Measurements from ENCODE around the gene COL15A1. TPM values are rescaled to one million over a fixed set of nuclear protein-coding genes. Genes with fewer than 3 reads are reported as not detected.

Gene COL15A1
- total RNA-seq, 1 experiment from 2014 or later: 0.22 TPM

DNA sequence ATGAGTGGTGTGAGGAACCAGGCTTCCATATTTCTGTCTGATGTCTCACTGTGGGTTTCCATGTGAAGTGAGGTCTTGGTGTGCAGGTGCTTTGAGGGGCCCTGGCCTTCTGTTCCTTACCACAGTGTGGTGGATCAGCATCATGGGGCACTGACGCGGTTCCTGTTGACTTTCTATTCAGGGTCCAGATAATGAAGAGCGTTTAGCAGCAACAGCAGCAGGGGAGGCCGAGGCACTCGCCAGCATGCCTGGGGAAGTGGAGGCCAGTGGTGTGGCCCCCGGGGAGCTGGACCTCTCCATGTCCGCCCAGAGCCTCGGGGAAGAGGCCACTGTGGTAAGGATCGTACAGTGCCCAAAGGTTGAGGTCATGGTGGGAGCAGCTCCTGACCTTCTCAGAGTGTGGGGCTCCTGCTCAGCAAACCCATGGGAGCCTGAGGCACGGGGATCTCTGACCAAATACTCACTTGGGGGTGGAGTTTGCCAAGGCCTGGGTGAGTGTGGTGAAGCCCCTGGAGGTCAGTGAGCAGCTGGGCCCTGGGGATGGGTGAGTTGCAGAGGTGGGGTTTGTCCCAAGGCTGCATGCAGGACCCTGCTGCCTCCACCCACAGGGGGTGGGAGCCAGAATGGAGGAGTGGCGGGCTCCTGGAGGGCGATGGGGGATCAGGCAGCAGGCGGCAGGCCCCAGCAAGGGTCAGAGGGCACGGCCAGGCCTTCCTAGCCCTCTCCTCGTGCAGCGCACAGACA lies 61.2 kb downstream of the COL15A1 start (continued):
- TF ChIP-seq GABPB1 (CRISPR knock-in tag; IDR thresholded peaks at IDR 0.05) (no peak), NR2C2 (CRISPR knock-in tag; IDR thresholded peaks at IDR 0.05) (no peak), ESRRA (CRISPR knock-in tag; IDR thresholded peaks at IDR 0.05; ENCODE audit: borderline replicate concordance) (no peak)
- TF ChIP-seq, protein P1, sequence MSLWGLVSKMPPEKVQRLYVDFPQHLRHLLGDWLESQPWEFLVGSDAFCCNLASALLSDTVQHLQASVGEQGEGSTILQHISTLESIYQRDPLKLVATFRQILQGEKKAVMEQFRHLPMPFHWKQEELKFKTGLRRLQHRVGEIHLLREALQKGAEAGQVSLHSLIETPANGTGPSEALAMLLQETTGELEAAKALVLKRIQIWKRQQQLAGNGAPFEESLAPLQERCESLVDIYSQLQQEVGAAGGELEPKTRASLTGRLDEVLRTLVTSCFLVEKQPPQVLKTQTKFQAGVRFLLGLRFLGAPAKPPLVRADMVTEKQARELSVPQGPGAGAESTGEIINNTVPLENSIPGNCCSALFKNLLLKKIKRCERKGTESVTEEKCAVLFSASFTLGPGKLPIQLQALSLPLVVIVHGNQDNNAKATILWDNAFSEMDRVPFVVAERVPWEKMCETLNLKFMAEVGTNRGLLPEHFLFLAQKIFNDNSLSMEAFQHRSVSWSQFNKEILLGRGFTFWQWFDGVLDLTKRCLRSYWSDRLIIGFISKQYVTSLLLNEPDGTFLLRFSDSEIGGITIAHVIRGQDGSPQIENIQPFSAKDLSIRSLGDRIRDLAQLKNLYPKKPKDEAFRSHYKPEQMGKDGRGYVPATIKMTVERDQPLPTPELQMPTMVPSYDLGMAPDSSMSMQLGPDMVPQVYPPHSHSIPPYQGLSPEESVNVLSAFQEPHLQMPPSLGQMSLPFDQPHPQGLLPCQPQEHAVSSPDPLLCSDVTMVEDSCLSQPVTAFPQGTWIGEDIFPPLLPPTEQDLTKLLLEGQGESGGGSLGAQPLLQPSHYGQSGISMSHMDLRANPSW (CRISPR knock-in tag; conservative IDR thresholded peaks at IDR 0.05; ENCODE audit: low read depth): no peak

DNA sequence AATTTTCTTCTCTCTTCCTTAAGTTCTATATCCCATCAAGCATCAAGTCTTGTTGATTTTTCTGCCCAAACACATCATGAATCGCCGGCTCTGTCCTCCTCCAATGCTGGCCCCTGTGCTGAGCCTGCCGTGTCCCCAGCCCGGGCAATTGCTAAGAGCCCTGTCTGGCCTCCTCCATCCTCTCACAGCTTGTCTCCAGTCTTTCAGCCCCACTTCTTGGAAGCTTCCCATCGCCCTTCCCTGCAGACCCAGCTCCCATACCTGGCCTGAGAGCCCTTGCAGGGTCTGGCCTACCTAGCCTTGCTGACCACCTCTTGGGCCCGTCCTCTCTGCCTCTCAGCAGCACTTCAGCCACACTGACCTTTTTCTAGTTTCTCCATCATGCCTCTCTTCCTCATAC lies 61.9 kb downstream of the COL15A1 start:
- ChIA-PET POLR2A (no interaction called here), CTCF (interaction anchor here (1.1 kb wide), 1 partner anchor 135 kb away, joined by 3 read pairs; no protein-coding TSS in a partner anchor)
- ATAC-seq (no peak), DNase-seq (ENCODE audit: low spot score) (no peak)
- TF ChIP-seq, protein P2, sequence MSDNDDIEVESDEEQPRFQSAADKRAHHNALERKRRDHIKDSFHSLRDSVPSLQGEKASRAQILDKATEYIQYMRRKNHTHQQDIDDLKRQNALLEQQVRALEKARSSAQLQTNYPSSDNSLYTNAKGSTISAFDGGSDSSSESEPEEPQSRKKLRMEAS (CRISPR knock-in tag; IDR thresholded peaks at IDR 0.05): no peak
- no peak for TF ChIP-seq SMAD3 (CRISPR knock-in tag; IDR thresholded peaks at IDR 0.05; ENCODE audit: borderline replicate concordance)
- no peak for TF ChIP-seq ZNF219 (CRISPR knock-in tag; IDR thresholded peaks at IDR 0.05; ENCODE audit: borderline replicate concordance)
- TF ChIP-seq ESRRA (CRISPR knock-in tag; IDR thresholded peaks at IDR 0.05; ENCODE audit: borderline replicate concordance): no peak
- no peak overlapping the region for H3K27ac Mint-ChIP-seq
- peaks cover 22% of the 10 kb centered on the region for H3K36me3 Mint-ChIP-seq
- H3K27me3 Mint-ChIP-seq (ENCODE audit: low read depth): peaks cover 12% of the 10 kb centered on the region
- H3K4me3 Mint-ChIP-seq: no peak overlapping the region
- H3K9me3 Mint-ChIP-seq: peaks cover 50% of the 10 kb centered on the region
- peaks cover 15% of the 10 kb centered on the region for H3K4me1 Mint-ChIP-seq

DNA sequence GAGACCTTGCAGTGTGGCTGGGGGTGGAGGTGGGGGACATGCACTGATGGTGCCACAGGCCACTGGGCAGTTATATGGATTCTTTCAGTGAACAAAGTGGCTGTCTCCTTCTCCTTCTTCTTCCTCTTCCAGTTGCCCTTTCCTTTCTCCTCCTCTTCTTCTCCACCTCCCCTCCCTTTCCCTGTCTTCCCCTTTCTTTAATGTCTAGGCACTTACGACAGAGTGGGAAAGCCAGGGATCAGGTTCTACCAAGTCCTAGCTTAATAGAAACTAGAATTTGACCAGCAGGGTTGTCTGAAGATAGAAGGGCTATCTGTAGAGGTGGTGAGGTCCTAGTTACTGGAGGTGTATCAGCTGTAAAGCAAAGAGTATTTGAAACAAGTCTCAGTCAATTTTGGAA lies 62.8 kb downstream of the COL15A1 start:
- Mint-ChIP-seq H3K4me3 (no peak overlapping the region), H3K27ac (no peak overlapping the region), H3K9me3 (peaks cover 59% of the 10 kb centered on the region), H3K4me1 (peaks cover 6% of the 10 kb centered on the region), H3K36me3 (peaks cover 29% of the 10 kb centered on the region), H3K27me3 (ENCODE audit: low read depth) (peaks cover 12% of the 10 kb centered on the region)
- ATAC-seq (no peak), DNase-seq (ENCODE audit: low spot score) (no peak)
- CTCF ChIA-PET: interaction anchor here (1.1 kb wide), 1 partner anchor 134 kb away, joined by 3 read pairs; no protein-coding TSS in a partner anchor
- POLR2A ChIA-PET: no interaction called here
- TF ChIP-seq, protein P3, sequence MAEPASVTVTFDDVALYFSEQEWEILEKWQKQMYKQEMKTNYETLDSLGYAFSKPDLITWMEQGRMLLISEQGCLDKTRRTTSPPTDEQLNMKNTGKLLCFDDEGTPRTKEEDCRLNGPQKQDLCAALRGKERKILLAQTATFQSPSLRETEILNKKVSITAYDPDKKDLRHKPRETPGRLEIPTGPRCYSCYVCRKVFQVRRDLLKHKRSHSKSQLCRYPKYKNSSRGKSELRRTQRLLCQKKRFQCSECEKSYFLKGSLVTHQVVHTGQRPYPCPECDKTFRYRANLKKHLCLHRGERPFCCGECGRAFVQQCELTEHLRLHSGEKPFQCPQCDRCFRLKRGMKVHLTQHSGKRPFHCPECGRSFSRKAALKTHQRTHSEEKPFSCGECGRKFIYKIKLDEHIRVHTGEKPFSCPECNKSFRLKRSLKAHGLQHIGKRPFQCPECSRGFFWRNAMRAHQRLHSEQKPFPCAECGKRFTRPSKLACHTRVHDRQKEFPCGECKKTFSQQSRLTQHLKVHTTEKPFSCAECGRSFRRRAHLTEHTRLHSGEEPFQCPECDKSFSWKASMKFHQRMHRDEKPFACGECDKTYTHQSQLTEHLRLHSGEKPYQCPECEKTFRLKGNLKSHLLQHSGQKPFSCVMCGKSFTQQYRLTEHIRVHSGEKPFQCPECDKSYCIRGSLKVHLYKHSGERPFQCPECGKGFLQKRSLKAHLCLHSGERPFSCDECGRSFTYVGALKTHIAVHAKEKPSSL (CRISPR knock-in tag; conservative IDR thresholded peaks at IDR 0.05): no peak
- TF ChIP-seq, protein P4, sequence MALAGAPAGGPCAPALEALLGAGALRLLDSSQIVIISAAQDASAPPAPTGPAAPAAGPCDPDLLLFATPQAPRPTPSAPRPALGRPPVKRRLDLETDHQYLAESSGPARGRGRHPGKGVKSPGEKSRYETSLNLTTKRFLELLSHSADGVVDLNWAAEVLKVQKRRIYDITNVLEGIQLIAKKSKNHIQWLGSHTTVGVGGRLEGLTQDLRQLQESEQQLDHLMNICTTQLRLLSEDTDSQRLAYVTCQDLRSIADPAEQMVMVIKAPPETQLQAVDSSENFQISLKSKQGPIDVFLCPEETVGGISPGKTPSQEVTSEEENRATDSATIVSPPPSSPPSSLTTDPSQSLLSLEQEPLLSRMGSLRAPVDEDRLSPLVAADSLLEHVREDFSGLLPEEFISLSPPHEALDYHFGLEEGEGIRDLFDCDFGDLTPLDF (CRISPR knock-in tag; IDR thresholded peaks at IDR 0.05): no peak
- TF ChIP-seq ZNF219 (CRISPR knock-in tag; IDR thresholded peaks at IDR 0.05; ENCODE audit: borderline replicate concordance): no peak
- TF ChIP-seq, protein P5, sequence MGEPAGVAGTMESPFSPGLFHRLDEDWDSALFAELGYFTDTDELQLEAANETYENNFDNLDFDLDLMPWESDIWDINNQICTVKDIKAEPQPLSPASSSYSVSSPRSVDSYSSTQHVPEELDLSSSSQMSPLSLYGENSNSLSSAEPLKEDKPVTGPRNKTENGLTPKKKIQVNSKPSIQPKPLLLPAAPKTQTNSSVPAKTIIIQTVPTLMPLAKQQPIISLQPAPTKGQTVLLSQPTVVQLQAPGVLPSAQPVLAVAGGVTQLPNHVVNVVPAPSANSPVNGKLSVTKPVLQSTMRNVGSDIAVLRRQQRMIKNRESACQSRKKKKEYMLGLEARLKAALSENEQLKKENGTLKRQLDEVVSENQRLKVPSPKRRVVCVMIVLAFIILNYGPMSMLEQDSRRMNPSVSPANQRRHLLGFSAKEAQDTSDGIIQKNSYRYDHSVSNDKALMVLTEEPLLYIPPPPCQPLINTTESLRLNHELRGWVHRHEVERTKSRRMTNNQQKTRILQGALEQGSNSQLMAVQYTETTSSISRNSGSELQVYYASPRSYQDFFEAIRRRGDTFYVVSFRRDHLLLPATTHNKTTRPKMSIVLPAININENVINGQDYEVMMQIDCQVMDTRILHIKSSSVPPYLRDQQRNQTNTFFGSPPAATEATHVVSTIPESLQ (CRISPR knock-in tag; IDR thresholded peaks at IDR 0.05): no peak
- TF ChIP-seq, protein P6, sequence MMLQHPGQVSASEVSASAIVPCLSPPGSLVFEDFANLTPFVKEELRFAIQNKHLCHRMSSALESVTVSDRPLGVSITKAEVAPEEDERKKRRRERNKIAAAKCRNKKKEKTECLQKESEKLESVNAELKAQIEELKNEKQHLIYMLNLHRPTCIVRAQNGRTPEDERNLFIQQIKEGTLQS (CRISPR knock-in tag; conservative IDR thresholded peaks at IDR 0.05): no peak
- TF ChIP-seq, protein P7, sequence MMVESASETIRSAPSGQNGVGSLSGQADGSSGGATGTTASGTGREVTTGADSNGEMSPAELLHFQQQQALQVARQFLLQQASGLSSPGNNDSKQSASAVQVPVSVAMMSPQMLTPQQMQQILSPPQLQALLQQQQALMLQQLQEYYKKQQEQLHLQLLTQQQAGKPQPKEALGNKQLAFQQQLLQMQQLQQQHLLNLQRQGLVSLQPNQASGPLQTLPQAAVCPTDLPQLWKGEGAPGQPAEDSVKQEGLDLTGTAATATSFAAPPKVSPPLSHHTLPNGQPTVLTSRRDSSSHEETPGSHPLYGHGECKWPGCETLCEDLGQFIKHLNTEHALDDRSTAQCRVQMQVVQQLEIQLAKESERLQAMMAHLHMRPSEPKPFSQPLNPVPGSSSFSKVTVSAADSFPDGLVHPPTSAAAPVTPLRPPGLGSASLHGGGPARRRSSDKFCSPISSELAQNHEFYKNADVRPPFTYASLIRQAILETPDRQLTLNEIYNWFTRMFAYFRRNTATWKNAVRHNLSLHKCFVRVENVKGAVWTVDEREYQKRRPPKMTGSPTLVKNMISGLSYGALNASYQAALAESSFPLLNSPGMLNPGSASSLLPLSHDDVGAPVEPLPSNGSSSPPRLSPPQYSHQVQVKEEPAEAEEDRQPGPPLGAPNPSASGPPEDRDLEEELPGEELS (CRISPR knock-in tag; IDR thresholded peaks at IDR 0.05): no peak
- no peak for TF ChIP-seq MXD4 (CRISPR knock-in tag; IDR thresholded peaks at IDR 0.05; ENCODE audit: borderline replicate concordance)
- no peak for TF ChIP-seq MYBL2 (CRISPR knock-in tag; IDR thresholded peaks at IDR 0.05)
- TF ChIP-seq NR1H2 (CRISPR knock-in tag; IDR thresholded peaks at IDR 0.05): no peak
- no peak for TF ChIP-seq SMAD3 (CRISPR knock-in tag; IDR thresholded peaks at IDR 0.05; ENCODE audit: borderline replicate concordance)
- TF ChIP-seq, protein P2 (CRISPR knock-in tag; IDR thresholded peaks at IDR 0.05): no peak
- no peak for TF ChIP-seq ZNF138 (CRISPR knock-in tag; conservative IDR thresholded peaks at IDR 0.05)
- no peak for TF ChIP-seq TEAD4 (CRISPR knock-in tag; IDR thresholded peaks at IDR 0.05)

Data from WTC11 (cell line).